Measurements from ENCODE around the gene KDELR1. TPM values are rescaled to one million over a fixed set of nuclear protein-coding genes. Genes with fewer than 3 reads are reported as not detected.
A peak's percentile ranks its signal among the peaks of the same experiment; 100 is the strongest.

Gene KDELR1
- total RNA-seq, 1 donor from 2014 or later = 325 TPM

GRCh38 chr19:48405010-48405659, 13.8 kb upstream of the KDELR1 start:
- TF ChIP-seq CTCF (IDR thresholded peaks at IDR 0.05; ENCODE audit: unreplicated experiment) = no peak
- Mint-ChIP-seq H3K4me3 (ENCODE audit: unreplicated experiment) (no peak overlapping the region), H3K4me1 (ENCODE audit: unreplicated experiment) (peaks cover 29% of the 10 kb centered on the region), H3K36me3 (ENCODE audit: low read depth, unreplicated experiment) (peaks cover 5% of the 10 kb centered on the region), H3K27ac (ENCODE audit: unreplicated experiment) (no peak overlapping the region), H3K9me3 (ENCODE audit: unreplicated experiment) (no peaks in the 10 kb centered on the region), H3K27me3 (ENCODE audit: unreplicated experiment) (peaks cover 15% of the 10 kb centered on the region)
- no peak for DNase-seq (ENCODE audit: low spot score)

GRCh38 chr19:48403606-48404005, 12.3 kb upstream of the KDELR1 start:
- peaks cover 38% of the 10 kb centered on the region for H3K4me1 Mint-ChIP-seq (ENCODE audit: unreplicated experiment)
- no peaks in the 10 kb centered on the region for H3K9me3 Mint-ChIP-seq (ENCODE audit: unreplicated experiment)
- peak overlapping the region; percentile 47 for H3K4me3 Mint-ChIP-seq (ENCODE audit: unreplicated experiment)
- no peak for TF ChIP-seq CTCF (IDR thresholded peaks at IDR 0.05; ENCODE audit: unreplicated experiment)
- peaks cover 21% of the 10 kb centered on the region for H3K27me3 Mint-ChIP-seq (ENCODE audit: unreplicated experiment)
- H3K27ac Mint-ChIP-seq (ENCODE audit: unreplicated experiment) = peak overlapping the region; percentile 68
- DNase-seq (ENCODE audit: low spot score) = no peak
- H3K36me3 Mint-ChIP-seq (ENCODE audit: low read depth, unreplicated experiment) = peaks cover 9% of the 10 kb centered on the region

GRCh38 chr19:48401287-48401686, 9.9 kb upstream of the KDELR1 start:
- peaks cover 45% of the 10 kb centered on the region for H3K4me1 Mint-ChIP-seq (ENCODE audit: unreplicated experiment)
- peaks cover 5% of the 10 kb centered on the region for H3K36me3 Mint-ChIP-seq (ENCODE audit: low read depth, unreplicated experiment)
- peaks cover 32% of the 10 kb centered on the region for H3K27me3 Mint-ChIP-seq (ENCODE audit: unreplicated experiment)
- H3K4me3 Mint-ChIP-seq (ENCODE audit: unreplicated experiment) = peak overlapping the region; percentile 20
- no peak for TF ChIP-seq CTCF (IDR thresholded peaks at IDR 0.05; ENCODE audit: unreplicated experiment)
- H3K9me3 Mint-ChIP-seq (ENCODE audit: unreplicated experiment) = no peaks in the 10 kb centered on the region
- H3K27ac Mint-ChIP-seq (ENCODE audit: unreplicated experiment) = peak overlapping the region; percentile 87
- no peak for DNase-seq (ENCODE audit: low spot score)

- H3K9me3 Mint-ChIP-seq (ENCODE audit: unreplicated experiment) = no peaks in the 10 kb centered on the region
- peaks cover 32% of the 10 kb centered on the region for H3K27me3 Mint-ChIP-seq (ENCODE audit: unreplicated experiment)
- peaks cover 49% of the 10 kb centered on the region for H3K4me1 Mint-ChIP-seq (ENCODE audit: unreplicated experiment)
- DNase-seq (ENCODE audit: low spot score) = peak; percentile 55
- TF ChIP-seq CTCF (IDR thresholded peaks at IDR 0.05; ENCODE audit: unreplicated experiment) = no peak
- H3K36me3 Mint-ChIP-seq (ENCODE audit: low read depth, unreplicated experiment) = peaks cover 3% of the 10 kb centered on the region
- H3K27ac Mint-ChIP-seq (ENCODE audit: unreplicated experiment) = peak overlapping the region; percentile 91
- H3K4me3 Mint-ChIP-seq (ENCODE audit: unreplicated experiment) = peak overlapping the region; percentile 85
Observed at GRCh38 chr19:48400018-48400742, 8.8 kb upstream of the KDELR1 start.
